HEK293T (cell line): ENCODE data around the gene PRG2.

ENCODE experiments used
- CTBP1 ChIP-seq: fragments of 450-650 bp; IDR thresholded peaks from 2 replicates; pipeline ENCODE4 v1.6.1; 2016; ENCODE audit warnings: borderline replicate concordance
- FOXM1 ChIP-seq: fragments of 450-650 bp; IDR thresholded peaks from 2 replicates; pipeline ENCODE4 v1.6.1; 2017; ENCODE audit warnings: mild to moderate bottlenecking, borderline replicate concordance
- L3MBTL2 ChIP-seq: fragments of 450-650 bp; conservative IDR thresholded peaks from 2 replicates; pipeline ENCODE4 v1.6.1; 2016; ENCODE audit warnings: mild to moderate bottlenecking
- NFRKB ChIP-seq: fragments of 450-650 bp; IDR thresholded peaks from 2 replicates; pipeline ENCODE4 v1.6.1; 2016; ENCODE audit warnings: mild to moderate bottlenecking, moderate library complexity
- SP1 ChIP-seq: fragments of 450-650 bp; IDR thresholded peaks from 2 replicates; pipeline ENCODE4 v1.6.1; 2017
- SUZ12 ChIP-seq: fragments of 450-650 bp; IDR thresholded peaks from 2 replicates; pipeline ENCODE4 v1.6.1; 2016; ENCODE audit warnings: mild to moderate bottlenecking
- TARDBP ChIP-seq: fragments of 450-650 bp; IDR thresholded peaks from 2 replicates; pipeline ENCODE4 v1.6.1; 2016
- ZNF384 ChIP-seq: fragments of 450-650 bp; IDR thresholded peaks from 2 replicates; pipeline ENCODE4 v1.6.1; 2016

DNA sequence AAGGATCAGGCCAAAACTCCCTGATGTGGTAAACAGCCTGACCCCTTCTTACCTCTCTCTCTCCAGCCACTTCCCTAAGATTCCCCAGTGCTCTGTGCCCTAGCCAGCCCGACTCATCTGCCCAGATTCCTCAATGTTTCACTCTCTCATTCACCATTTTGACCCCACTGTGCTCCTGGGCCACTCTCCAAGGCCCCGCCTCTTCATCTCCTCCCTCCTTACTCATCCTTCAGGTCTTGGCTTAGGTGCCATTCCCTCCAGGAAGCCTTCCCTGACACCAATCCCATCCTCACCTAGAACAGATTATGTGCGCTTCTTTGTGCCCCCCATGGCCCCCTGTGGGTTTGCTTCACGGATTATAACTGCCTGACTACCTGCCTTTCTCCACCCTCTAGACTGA is 23.2 kb upstream of the PRG2 start:
- TF ChIP-seq SUZ12 (no peak), SP1 (no peak), ZNF384 (no peak), CTBP1 (no peak), TARDBP (no peak), L3MBTL2 (no peak), FOXM1 (no peak), NFRKB (no peak)
